NCI-H2107 treated with DMSO at 0.1 percent for 48 hours (cell line): Measurements from ENCODE around the gene EXD3.

Experiments
- DNase-seq: peaks from one replicate; lab custom pipeline; 2025; ENCODE audit not compliant: unreplicated experiment; lab: John Stamatoyannopoulos, UW

EXD3 gene

DNA sequence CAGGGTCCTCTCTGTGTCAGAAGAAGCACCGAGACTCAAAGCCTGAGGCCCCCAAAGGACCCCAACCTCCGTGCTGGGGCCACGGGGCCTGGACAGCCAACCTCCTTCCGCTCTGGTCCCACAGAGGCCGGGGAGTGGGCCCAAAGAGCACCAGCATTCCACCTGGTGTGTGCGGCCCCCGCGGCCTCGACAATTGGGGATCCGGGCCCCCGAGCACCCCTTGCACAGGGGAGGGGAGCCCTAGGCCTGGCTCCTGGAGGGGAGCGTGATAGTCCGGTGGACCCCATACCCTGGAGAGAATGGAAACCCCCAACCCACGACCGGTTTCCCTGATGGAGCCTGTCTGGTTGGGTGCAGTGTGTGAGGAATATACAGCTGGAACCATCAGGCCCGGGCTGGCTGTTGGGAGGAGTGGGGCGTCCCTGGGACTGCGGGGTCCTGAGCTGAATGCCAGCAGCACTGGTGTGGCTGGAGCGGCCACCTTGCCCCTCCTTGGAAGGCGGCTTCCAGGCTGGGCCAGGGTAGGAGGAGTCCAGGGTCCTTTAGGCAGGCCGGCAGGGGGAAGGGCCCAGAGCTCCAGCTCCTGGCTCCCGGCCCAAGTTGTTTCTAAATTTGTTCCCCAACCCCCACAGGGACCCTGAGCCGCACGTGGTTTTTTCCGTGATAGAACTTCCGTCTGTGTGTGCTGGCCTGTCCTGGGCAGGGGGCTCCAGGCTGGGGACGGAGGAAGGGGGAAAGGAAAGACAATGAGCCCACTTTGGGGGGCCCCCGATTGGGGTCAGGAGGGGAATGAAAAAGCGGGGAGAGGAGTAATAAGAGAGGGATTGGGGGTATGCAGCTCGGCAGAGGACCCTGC lies 146.3 kb downstream of the EXD3 start:
- DNase-seq = no peak

DNA sequence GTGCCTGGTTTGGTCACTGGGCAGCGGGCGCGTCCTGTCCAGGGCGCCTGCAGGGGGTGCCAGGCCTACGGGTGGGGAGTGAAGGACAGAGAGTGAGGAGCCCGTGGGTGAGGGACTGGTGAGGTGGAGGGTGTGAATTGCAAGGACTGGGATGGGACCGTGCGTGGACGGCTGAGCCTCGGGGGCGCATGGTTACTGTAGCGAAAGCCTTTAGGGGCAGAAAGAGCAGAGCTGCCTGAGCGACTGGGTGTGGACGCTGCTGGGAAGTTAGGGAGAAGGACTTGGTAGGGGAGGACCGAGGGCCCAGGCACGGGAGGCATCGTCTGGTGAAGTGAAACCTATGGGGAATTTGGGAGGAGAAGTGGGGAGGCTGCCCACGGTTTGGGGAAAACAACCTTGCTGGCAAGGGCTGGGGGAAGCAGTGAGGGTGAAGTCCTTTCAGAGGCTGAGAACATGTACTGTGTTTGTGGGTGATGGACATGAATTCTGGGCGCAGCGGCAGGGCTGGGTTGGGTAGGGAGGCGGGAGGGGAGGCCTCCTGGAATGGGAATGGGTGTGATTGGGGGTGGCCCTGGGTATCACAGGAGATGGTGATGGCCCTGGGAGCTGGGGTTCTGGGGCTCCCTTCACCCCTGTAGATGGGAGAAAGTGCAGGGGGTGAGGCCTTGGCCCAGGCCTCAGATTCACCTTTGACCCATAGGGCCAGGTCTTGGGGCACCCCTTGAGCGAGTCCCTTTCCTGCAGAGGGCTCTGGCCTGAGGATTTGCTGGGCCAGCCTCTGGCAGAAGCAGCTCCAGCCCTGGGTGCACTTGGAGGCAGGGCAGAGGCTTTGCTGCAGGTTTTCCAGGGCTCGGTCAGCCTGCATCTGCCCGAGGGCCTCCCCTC lies 147.1 kb downstream of the EXD3 start:
- no peak for DNase-seq

DNA sequence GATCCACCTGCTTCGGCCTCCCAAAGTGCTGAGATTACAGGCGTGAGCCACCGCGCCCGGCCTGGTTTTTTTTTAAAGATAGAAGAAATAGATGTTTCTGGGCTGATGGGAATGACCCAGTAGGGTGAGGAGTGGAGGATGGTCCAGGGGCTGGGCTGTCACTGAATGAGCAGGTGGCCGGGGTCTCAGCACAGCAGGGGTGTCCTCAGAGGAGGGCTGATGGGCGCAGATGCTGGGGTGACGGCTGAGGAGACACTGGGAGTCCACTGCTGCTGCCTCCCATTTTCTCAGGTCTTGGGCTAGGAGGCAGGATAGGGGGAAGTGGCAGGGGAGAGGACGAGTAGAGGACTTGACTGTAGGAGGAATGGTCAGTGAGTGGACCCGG lies 147.8 kb downstream of the EXD3 start:
- DNase-seq = no peak

DNA sequence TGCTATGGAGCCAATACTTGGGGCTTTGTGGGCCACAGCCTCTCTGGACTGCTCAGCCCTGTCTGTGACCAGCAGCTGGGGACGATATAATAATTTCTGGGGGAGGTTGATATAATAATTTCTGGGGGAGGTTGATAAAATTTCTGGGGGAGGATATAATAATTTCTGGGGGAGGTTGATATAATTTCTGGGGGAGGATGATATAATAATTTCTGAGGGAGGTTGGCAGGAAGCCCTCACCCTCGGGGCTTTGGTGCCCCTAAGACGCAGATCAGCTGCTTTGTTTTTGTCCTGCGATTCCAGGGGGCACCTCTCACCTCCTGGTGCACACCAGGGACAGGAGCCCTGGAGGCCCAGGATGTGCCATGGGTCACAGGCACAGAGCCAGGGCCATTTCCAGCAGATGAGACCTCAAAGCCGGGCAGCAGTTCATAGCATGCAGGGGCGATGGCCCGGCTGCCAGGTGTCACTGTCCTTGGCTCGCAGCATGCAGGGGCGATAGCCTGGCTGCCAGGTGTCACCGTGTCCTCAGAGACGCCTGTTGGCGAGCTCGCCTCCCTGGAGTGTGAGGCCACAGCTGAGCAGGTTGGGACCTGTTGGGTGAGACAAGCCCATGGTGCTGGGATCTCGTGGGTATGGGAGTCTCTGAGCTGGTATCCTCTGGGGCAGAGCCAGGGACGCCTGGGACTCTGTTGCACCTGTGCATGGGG lies 149.2 kb downstream of the EXD3 start:
- peak; percentile 35 for DNase-seq

DNA sequence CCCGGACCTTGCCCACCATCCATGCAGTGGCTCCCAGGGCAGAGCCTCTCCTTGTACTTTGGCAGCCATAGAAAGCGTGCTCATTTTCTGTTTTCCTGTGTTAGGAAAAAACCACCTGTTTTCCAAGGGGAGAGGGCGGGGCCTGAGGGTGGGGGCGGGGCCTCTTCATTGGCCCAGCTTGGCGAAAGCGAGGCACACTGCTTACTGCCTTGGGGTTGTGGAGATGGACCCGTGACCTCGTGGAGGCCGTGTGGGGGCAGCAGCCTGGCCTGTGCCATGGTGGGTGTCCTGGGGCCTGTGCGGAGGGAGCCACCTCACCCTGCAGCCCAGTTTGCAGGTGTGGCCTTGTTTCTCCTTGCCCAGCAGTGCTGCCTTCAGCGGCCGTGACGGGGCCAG lies 149.9 kb downstream of the EXD3 start:
- no peak for DNase-seq

DNA sequence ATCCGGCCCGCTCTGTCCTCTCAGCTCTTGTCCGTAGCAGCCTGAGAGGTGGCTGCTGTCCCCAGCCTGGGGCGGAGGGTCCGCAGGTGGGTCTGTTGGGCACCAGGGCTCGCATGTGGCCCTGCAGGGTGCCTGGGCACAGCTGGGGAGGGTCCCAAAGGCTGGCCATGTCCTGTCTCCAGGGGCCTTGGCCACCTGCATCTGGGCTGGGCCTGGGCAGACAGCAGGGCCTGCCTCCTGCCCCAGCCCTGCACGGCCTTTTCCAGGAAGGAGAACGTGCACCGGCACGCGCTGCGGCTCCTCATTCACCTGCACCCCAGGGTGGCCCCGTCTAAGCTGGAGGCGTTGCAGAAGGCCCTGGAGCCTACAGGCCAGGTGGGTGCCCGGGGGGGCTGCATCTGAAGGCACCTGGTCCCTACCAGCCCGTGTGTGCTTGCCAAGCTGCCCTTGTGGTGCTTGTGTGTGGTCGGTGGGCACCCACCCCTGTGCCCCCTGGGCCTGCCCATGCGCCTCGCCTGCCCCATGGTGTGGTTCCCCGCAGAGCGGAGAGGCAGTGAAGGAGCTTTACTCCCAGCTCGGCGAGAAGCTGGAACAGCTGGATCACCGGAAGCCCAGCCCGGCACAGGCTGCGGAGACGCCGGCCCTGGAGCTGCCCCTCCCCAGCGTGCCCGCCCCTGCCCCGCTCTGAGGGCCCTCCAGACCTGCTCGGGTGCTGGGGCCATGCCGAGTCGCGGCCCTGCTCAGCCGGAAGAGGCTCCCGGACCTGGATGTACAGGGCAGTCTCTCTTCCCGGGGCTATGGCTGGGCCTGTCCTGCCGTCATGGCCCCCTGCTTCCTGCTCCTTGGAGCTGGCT lies 150.5 kb downstream of the EXD3 start:
- no peak for DNase-seq

DNA sequence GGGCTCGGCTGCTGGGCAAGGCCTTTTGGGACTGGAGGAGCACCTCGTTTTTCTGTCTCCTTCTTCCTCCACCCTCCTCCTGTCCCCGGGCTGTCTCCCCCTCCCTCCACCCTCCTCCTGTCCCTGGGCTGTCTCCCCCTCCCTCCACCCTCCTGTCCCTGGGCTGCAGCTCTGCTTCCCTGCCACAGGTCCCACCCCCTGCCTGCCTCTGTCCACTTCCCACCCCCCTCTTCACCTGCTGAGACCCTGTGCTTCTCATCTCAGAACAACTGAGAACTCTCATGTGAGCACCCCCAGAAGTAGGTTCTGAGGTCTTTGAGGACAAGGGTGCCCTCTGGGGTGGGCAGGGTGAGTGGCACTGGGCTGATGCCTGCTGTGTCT lies 151.3 kb downstream of the EXD3 start:
- no peak for DNase-seq

DNA sequence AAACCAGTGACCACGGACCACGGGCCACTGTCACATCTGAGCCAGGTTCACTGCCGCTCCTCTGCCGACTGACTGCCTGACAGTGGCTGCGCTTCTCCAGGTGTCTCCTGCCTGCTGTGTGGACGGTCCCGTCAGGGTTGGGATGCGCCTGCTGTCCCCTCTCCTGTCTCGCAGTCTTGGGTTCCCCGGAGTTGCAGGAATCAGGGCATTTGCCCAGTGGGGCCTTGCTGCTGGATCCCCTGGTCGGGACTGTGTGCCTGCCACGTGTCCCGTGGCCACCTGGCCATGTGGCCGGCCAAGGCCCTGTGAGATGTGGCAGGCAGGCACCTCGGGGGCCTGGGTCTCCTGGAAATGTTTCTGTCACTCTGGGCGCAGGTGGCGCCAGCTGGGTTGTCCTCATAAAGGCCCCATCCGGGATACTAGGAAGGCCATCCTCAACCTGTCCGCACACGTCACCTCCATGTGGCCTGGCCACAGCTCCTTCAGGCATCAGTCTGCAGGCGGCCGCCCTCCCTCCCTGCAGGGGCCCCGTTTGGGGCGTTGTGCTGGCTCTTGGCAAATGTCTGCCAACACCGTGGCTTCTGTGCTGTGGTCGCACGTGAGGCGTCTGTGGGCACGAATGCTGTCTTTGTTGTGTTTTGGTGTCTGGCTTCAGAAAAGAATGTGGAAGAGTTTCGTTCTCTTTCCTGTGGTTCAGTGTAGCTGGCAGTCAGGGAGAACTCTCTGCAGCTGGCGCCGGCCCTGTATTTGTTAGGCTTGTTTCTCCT lies 151.8 kb downstream of the EXD3 start:
- no peak for DNase-seq

DNA sequence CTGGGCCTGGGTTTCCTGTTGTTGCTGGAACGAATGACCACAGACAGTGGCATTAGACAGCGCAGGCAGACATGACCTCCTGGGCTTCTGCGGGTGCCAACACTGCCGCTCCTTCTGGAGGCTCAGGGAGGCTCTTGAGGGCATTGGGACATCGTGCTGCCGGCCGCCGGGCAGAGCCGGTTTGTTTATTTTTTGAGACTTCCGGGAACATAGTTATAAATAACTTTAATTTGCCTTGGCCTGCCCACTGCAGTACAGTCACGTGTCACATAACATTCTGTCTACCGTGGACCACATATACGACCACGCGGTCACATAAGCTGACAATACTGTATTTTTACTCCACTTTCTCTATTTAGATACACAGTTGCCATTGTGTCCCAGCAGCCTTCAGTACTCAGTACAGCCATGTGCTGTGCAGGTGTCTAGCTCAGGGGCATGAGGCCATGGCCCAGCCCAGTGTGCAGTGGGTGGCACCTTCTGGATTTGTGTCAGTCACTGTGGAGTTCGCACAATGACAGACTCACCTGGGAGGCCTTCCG lies 153.7 kb downstream of the EXD3 start:
- no peak for DNase-seq

DNA sequence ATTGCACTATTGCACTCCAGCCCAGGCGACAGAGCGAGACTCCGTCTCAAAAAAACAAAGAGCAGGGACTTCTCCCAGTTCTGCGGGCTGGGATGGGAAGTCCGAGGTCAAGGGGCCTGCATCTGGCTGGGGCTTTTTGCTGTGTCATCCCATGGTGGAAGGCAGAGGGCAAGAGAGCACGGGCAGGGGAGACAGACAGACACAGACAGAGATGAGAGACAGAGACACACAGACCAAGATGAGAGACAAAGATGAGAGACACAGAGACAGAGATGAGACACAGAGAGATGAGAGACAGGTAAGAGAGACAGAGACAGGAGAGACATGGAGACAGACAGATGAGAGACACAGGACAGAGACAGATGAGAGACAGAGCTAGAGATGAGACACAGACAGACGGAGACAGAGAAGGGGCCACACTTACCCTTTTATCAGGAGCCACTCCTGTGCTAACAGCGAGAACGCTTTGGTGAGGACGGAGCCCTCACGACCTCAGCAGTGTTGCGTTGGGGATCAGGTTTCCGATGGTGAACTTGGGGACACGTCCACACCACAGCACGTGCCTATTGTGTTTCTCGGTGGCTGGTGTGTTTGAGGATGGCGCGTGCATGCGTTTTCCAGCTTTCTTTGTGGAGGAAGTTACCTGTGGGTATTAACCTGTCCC lies 154.3 kb downstream of the EXD3 start:
- no peak for DNase-seq

DNA sequence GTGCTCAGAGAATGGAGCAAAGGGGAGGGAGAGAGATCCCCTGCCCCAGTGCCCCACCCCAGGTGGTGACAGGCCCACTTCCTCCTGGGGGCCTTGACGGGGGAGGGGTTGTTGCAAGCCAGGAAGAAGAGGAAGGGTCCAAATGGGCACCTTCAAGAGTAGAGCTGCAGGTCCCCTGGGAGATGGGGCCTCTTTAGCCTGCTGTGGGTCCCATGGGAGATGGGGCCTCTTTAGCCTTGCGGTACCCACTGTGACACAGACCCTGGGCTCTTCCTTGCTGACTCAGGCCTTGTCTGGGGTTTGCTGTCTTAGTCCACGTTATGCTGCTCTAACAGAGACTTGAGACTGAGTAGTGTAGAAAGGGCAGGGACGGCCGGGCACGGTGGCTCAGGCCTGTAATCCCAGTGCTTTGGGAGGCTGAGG lies 155.0 kb downstream of the EXD3 start:
- DNase-seq = no peak

DNA sequence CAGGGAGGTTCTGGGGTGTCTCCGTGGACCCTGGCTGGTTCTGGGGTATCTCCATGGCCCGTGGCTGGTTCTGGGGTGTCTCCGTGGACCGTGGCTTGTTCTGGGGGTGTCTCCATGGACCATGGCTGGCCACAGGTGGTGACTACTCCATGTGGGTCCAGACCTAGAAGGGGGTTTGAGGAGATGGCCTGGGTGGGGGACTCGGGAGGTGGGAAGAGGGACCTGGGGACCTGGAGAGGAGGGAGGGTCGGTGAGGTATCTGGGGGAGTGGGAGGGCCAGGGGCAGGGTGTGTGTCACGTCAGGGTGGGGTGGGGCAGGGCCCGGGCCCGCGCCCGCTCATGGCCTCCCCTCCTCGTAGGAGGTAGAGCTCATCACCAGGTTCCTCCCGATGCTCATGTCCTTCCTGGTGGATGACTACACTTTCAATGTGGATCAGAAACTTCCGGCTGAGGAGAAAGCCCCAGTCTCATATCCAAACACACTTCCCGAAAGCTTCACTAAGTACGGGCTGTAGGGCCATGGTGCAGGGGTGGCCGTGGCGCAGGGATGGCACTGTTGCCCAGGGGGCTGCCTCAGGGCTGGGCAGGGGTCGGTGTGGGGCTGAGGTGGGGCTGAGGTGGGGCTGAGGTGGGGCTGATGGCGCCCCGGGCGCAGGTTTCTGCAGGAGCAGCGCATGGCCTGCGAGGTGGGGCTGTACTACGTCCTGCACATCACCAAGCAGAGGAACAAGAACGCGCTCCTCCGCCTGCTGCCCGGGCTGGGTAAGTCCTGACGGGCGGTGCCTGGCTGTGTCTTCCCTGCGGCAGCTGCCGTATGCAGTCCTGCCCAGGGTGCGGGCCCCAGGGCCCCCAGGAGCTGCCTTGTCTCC lies 156.1 kb downstream of the EXD3 start:
- no peak for DNase-seq

DNA sequence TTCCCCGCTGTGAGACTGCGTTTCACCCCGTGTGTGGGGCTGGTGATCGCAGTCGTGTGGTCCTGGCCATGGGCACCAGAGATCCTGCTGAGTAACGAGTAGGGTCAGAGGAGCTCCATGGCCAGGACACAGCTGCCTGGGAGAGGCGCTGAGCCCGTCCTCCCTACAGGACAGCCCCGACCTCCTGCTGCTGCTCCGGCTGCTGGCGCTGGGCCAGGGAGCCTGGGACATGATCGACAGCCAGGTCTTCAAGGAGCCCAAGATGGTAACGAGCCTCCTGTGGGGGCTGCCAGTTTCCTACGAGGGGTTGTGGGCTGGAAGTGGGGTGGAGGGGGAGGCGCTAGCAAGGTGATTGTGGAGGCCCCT lies 156.8 kb downstream of the EXD3 start:
- no peak for DNase-seq

DNA sequence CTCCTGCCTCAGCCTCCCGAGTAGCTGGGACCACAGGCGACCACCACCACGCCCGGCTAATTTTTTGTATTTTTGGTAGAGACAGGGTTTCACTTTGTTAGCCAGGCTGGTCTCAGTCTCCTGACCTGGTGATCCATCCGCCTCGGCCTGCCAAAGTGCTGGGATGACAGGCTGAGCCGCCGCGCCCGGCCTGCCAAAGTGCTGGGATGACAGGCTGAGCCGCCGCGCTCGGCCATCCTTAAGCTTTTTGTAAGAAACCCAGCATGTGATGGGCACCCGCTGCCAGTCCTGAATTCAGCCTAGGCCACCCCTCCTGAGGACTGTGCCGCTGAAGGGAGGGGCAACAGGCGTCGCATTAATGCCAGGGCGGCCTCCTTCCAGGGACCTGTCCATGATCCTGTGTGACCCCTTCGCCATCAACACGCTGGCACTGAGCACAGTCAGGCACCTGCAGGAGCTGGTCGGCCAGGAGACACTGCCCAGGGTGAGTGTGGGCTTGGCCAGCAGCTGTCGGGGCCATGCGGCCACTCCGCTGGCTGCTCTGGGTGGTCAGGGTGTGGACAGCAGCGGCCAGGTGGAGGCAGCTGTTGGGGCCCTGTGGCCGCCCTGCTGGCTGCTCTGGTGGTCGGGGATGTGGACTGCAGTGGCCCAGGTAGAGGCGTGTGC lies 157.3 kb downstream of the EXD3 start:
- DNase-seq = no peak

DNA sequence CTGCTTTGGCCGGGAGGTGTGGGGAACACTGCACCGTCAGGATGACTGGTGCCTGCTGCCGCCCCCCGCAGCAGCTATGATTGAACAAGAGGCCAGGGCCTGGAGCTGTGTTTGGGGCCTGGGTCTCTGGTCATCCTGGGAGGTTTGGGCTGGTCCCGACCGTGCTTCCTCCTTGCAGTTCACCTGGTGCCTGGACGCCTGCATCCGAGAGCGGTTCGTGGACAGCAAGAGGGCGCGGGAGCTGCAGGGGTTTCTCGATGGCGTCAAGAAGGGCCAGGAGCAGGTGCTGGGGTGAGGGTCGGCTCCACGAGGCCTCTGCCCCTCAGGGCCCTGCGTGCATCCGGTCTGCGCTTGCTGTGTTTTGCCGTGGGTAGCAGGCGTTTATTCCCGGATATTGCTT lies 158.9 kb downstream of the EXD3 start:
- DNase-seq = no peak

DNA sequence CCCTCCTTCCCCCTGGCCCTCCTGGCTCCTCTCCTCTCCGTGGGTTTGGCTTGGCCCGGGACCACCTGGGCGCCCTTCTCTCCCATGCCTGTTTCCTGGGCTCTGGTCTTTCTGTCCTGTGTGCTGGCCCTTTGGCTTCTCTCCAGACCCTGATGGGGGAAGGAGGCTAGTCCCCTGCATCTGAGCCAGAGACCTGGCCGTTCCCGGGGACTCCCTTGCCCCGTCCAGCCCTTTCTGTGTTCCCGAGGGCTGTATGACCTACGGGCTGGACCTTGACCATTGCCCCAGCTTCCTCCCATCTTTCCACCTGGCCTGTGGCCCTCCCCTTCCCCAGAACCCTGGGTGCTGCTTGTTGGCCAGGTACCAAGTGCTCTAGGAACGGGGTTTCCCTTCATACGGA lies 159.5 kb downstream of the EXD3 start:
- no peak for DNase-seq

DNA sequence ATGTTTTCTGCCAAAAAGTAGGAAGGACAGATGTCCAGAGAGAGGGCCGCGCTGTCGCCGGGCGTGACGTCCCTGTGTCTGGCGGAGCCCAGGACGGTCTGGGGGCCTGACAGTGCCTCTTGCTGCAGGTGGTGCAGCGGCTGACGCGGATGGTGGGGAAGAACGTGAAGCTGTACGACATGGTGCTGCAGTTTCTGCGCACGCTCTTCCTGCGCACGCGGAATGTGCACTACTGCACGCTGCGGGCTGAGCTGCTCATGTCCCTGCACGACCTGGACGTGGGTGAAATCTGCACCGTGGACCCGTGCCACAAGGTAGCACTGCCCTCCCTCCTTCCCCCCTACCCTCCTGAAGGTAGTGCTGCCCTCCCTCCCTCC lies 160.1 kb downstream of the EXD3 start:
- DNase-seq = no peak
